ENCODE results near the gene TSPEAR. TPM values are rescaled to one million over a fixed set of nuclear protein-coding genes. Genes with fewer than 3 reads are reported as not detected.

The TSPEAR gene
- total RNA-seq, 1 experiment from 2014 or later: 2.1 TPM

DNA sequence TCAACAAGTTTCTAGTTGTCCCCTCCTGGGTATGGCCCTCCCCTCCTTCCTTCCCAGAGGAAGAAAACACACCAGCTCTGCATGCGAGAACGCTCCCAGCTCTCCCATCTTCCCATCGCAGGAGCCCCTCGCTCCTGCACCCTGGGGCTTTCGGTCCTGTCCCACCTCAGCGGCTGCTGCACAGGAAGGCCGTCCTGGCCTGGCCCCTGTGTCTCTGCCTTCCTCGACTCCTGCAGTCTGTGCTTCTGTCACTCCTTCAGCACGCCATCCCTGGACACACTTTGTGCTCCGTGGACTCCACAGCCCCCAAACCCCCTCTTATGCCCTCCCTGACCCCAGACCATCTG is 194.6 kb downstream of the TSPEAR start (continued):
- TF ChIP-seq, protein P1, sequence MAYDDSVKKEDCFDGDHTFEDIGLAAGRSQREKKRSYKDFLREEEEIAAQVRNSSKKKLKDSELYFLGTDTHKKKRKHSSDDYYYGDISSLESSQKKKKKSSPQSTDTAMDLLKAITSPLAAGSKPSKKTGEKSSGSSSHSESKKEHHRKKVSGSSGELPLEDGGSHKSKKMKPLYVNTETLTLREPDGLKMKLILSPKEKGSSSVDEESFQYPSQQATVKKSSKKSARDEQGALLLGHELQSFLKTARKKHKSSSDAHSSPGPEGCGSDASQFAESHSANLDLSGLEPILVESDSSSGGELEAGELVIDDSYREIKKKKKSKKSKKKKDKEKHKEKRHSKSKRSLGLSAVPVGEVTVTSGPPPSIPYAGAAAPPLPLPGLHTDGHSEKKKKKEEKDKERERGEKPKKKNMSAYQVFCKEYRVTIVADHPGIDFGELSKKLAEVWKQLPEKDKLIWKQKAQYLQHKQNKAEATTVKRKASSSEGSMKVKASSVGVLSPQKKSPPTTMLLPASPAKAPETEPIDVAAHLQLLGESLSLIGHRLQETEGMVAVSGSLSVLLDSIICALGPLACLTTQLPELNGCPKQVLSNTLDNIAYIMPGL (CRISPR knock-in tag; IDR thresholded peaks at IDR 0.05): no peak

DNA sequence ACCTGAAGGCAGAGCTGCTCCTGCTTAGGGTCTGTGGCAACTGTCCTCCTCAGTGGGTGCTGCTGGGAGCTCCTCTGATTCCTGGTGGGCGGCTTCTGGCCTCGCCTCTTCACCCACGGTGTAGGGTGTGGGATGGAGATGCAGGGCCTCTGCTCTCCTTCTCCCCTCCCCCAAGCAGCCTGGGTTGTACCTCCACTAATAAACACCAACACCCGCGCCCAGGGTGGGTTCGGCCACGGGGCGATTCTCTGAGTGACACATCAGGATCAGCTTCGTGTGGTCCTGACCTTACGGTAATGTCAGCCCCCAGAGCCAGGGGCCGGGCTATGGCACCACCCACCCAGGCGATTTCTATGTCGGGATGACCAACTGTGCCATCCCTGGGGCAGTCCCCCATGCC is 195.0 kb downstream of the TSPEAR start:
- CTCF ChIA-PET: interaction anchor here (1.1 to 2.1 kb wide), 3 partner anchors 28 to 277 kb away, joined by 3 to 7 read pairs (median 5); no protein-coding TSS in a partner anchor
- no peaks in the 10 kb centered on the region for H3K36me3 Mint-ChIP-seq
- no peak overlapping the region for H3K27ac Mint-ChIP-seq
- H3K27me3 Mint-ChIP-seq (ENCODE audit: low read depth): no peaks in the 10 kb centered on the region; the same call in 1 of the 2 replicates
- H3K4me3 Mint-ChIP-seq: no peak overlapping the region
- H3K4me1 Mint-ChIP-seq: 0 out of 2 replicates have a peak, but pooled peaks cover 5% of the 10 kb centered on the region
- TF ChIP-seq KAT7 (CRISPR knock-in tag; IDR thresholded peaks at IDR 0.05; ENCODE audit: borderline replicate concordance): no peak
- TF ChIP-seq, protein P2, sequence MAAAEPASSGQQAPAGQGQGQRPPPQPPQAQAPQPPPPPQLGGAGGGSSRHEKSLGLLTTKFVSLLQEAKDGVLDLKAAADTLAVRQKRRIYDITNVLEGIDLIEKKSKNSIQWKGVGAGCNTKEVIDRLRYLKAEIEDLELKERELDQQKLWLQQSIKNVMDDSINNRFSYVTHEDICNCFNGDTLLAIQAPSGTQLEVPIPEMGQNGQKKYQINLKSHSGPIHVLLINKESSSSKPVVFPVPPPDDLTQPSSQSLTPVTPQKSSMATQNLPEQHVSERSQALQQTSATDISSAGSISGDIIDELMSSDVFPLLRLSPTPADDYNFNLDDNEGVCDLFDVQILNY (CRISPR knock-in tag; IDR thresholded peaks at IDR 0.05): no peak
- TF ChIP-seq TCF7 (CRISPR knock-in tag; IDR thresholded peaks at IDR 0.05; ENCODE audit: low read depth): no peak
- TF ChIP-seq NFYB (CRISPR knock-in tag; conservative IDR thresholded peaks at IDR 0.05; ENCODE audit: low read depth): no peak
- no peak for TF ChIP-seq SMAD3 (CRISPR knock-in tag; IDR thresholded peaks at IDR 0.05; ENCODE audit: borderline replicate concordance)
- no peak for TF ChIP-seq NFATC4 (CRISPR knock-in tag; IDR thresholded peaks at IDR 0.05)
- TF ChIP-seq, protein P3, sequence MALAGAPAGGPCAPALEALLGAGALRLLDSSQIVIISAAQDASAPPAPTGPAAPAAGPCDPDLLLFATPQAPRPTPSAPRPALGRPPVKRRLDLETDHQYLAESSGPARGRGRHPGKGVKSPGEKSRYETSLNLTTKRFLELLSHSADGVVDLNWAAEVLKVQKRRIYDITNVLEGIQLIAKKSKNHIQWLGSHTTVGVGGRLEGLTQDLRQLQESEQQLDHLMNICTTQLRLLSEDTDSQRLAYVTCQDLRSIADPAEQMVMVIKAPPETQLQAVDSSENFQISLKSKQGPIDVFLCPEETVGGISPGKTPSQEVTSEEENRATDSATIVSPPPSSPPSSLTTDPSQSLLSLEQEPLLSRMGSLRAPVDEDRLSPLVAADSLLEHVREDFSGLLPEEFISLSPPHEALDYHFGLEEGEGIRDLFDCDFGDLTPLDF (CRISPR knock-in tag; IDR thresholded peaks at IDR 0.05): no peak
- no peak for TF ChIP-seq NR2C2 (CRISPR knock-in tag; IDR thresholded peaks at IDR 0.05)
- TF ChIP-seq ZNF396 (CRISPR knock-in tag; IDR thresholded peaks at IDR 0.05; ENCODE audit: borderline replicate concordance): no peak
- TF ChIP-seq TP53 (CRISPR knock-in tag; IDR thresholded peaks at IDR 0.05): no peak
- TF ChIP-seq, protein P4, sequence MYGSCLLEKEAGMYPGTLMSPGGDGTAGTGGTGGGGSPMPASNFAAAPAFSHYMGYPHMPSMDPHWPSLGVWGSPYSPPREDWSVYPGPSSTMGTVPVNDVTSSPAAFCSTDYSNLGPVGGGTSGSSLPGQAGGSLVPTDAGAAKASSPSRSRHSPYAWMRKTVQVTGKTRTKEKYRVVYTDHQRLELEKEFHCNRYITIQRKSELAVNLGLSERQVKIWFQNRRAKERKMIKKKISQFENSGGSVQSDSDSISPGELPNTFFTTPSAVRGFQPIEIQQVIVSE (CRISPR knock-in tag; IDR thresholded peaks at IDR 0.05; ENCODE audit: borderline replicate concordance): no peak
- TF ChIP-seq, protein P5, sequence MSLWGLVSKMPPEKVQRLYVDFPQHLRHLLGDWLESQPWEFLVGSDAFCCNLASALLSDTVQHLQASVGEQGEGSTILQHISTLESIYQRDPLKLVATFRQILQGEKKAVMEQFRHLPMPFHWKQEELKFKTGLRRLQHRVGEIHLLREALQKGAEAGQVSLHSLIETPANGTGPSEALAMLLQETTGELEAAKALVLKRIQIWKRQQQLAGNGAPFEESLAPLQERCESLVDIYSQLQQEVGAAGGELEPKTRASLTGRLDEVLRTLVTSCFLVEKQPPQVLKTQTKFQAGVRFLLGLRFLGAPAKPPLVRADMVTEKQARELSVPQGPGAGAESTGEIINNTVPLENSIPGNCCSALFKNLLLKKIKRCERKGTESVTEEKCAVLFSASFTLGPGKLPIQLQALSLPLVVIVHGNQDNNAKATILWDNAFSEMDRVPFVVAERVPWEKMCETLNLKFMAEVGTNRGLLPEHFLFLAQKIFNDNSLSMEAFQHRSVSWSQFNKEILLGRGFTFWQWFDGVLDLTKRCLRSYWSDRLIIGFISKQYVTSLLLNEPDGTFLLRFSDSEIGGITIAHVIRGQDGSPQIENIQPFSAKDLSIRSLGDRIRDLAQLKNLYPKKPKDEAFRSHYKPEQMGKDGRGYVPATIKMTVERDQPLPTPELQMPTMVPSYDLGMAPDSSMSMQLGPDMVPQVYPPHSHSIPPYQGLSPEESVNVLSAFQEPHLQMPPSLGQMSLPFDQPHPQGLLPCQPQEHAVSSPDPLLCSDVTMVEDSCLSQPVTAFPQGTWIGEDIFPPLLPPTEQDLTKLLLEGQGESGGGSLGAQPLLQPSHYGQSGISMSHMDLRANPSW (CRISPR knock-in tag; conservative IDR thresholded peaks at IDR 0.05; ENCODE audit: low read depth): no peak
- no peak for TF ChIP-seq CBFB (CRISPR knock-in tag; IDR thresholded peaks at IDR 0.05; ENCODE audit: low read depth)
- TF ChIP-seq ZNF219 (CRISPR knock-in tag; IDR thresholded peaks at IDR 0.05; ENCODE audit: borderline replicate concordance): no peak
- TF ChIP-seq ZNF425 (CRISPR knock-in tag; conservative IDR thresholded peaks at IDR 0.05): no peak
- TF ChIP-seq, protein P6, sequence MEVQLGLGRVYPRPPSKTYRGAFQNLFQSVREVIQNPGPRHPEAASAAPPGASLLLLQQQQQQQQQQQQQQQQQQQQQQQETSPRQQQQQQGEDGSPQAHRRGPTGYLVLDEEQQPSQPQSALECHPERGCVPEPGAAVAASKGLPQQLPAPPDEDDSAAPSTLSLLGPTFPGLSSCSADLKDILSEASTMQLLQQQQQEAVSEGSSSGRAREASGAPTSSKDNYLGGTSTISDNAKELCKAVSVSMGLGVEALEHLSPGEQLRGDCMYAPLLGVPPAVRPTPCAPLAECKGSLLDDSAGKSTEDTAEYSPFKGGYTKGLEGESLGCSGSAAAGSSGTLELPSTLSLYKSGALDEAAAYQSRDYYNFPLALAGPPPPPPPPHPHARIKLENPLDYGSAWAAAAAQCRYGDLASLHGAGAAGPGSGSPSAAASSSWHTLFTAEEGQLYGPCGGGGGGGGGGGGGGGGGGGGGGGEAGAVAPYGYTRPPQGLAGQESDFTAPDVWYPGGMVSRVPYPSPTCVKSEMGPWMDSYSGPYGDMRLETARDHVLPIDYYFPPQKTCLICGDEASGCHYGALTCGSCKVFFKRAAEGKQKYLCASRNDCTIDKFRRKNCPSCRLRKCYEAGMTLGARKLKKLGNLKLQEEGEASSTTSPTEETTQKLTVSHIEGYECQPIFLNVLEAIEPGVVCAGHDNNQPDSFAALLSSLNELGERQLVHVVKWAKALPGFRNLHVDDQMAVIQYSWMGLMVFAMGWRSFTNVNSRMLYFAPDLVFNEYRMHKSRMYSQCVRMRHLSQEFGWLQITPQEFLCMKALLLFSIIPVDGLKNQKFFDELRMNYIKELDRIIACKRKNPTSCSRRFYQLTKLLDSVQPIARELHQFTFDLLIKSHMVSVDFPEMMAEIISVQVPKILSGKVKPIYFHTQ (CRISPR knock-in tag; IDR thresholded peaks at IDR 0.05): no peak
- TF ChIP-seq, protein P7, sequence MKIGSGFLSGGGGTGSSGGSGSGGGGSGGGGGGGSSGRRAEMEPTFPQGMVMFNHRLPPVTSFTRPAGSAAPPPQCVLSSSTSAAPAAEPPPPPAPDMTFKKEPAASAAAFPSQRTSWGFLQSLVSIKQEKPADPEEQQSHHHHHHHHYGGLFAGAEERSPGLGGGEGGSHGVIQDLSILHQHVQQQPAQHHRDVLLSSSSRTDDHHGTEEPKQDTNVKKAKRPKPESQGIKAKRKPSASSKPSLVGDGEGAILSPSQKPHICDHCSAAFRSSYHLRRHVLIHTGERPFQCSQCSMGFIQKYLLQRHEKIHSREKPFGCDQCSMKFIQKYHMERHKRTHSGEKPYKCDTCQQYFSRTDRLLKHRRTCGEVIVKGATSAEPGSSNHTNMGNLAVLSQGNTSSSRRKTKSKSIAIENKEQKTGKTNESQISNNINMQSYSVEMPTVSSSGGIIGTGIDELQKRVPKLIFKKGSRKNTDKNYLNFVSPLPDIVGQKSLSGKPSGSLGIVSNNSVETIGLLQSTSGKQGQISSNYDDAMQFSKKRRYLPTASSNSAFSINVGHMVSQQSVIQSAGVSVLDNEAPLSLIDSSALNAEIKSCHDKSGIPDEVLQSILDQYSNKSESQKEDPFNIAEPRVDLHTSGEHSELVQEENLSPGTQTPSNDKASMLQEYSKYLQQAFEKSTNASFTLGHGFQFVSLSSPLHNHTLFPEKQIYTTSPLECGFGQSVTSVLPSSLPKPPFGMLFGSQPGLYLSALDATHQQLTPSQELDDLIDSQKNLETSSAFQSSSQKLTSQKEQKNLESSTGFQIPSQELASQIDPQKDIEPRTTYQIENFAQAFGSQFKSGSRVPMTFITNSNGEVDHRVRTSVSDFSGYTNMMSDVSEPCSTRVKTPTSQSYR (CRISPR knock-in tag; IDR thresholded peaks at IDR 0.05): no peak
- no peak for ATAC-seq
- no peak for DNase-seq (ENCODE audit: low spot score)
- POLR2A ChIA-PET: no interaction called here
- peaks cover 10% of the 10 kb centered on the region for H3K9me3 Mint-ChIP-seq
